ENCODE data around the gene SMNDC1.
"Not testable (repeated sequence)": the region's sequence is repeated elsewhere in the genome, so short reads cannot be mapped to it uniquely, and the experiment has no call there.

Gene SMNDC1

DNA sequence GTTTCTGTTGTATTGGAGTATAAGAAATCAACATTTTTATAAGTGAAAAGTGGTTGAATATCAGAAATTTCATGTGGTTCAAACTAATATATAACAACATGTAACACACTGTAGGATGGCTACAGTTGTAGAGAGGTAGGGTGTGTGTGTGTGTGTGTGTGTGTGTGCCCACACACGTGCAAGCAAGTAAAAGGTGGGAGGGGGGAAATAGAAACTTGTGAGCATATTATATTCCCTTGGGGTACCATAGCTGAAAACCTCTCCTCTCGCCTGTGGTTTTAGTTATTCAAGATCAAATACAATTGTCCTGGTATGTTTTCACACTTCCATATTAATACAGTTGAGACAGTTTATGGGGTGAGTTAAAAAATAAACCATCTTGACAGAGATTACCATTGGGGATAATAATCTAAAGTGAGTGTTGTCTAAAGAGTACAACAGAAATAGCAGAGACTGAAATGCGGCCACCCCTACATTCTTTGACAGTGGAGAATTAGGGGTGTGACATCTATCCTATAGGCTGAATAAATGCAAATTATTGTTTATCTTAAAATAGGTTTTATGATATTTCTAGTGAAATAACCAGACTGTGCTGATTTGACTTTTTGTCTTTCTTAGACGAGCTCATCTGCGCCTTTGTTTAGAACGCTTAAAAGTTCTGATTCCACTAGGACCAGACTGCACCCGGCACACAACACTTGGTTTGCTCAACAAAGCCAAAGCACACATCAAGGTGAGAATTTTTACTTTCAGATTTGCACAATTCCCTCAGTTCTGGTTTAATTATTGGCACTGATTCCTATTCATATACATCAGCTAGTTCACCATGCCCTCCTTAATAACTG lies 25.9 kb downstream of the SMNDC1 start:
- no peak for DNase-seq

DNA sequence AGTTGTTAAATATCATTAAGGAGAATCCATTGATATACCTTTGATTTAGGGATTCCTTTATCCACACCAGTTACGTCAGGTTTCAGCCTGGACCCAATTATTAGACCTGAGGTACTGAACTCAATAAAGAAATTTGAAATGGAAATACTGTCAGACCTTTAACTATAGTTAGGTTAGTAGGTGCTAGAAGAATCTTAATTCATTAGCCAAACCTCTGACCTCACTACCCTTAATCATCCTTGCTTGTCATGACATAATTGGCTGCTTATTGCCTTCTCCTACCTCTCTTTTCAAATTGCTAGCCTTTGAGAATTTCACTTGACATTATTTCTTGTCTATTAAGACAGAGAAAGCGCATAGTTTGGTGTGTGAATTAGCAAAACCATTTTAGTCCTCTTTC lies 27.1 kb downstream of the SMNDC1 start:
- DNase-seq: no peak

DNA sequence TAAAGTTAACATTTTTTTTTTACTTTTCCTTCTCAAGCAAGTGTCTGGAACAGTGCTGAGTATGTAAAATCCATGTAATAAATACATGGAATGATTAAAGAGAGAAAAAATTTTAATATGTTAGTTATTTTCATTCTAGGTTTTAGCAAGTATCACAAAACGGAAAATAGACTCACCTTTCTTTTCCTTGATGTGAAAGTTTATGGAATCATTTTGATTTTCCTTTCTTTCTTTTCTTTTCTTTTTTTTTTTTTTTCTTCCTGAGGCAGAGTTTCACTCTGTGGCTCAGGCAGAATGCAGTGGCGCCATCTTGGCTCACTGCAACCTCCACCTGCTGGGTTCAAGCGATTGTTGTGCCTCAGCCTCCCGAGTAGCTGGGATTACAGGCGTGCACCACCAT lies 28.1 kb downstream of the SMNDC1 start:
- DNase-seq: no peak

DNA sequence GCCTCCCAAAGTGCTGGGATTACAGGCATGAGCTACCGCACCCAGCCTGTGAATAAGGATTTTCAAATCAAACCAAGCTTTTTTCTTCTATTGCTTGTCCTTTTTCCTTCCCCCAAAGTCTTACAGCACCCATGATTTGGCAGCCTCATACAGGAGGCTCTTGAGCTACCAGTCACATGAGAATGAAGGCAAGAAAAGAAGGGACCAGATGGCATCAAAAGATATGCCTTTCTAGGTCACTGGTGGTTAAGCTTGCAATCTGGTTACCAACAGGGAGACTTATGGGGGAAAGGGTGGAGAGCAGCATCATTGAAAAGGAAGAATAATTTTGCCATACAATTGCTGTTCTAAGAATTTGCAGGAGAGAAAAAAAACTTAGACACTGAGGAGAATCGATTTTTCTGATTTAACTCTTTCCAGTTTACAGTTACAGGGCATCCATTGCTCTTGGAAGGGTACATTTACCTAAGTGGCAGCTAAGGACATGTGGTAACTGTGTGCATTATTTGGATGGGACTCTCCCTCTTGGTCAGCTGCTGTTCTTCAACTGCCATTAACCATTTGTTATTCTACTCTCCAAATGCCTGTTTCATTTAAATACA lies 29.5 kb downstream of the SMNDC1 start:
- no peak for DNase-seq

DNA sequence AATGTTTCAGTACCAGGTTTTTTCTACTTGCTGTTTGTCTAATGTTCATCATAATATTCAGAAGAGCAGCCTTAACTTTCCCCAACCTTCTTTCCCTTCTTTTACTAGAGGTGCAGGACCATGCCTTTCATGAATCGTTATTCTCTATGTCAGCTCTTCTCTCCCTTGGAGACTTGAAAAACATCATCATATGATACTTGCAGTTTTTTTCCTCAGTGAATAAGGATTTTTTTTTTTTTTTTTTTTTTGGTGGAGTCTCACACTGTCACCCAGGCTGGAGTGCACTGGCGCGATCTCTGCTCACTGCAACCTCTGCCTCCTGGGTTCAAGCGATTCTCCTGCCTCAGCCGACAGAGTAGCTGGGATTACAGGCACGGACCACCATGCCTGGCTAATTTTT lies 30.1 kb downstream of the SMNDC1 start:
- DNase-seq: no peak

DNA sequence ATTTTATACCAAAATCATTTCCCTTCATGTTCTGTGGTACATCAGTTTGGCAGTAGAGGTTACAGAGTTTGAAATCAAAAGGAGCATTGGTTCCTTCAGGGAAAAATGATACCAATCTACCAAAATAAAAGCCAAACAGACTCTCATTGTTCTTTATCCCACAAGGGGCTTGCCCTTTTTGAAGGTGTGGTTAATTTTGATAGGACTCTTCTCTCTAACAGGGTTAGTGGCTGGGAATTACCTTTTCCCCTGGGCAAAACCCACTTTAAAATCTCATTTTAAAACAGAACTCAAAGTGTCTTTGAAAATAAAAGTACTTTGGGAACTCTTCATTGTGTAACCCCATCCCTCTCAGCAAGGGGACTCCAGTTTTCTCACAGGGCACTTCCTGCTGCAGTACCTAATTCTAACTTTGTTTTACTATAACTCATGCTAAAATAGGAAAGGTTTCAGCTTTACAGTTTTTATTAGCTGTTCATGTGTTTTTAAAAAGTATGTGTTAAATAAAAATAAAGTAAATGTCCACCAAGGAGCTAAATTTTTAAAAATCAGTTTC lies 30.6 kb downstream of the SMNDC1 start:
- DNase-seq: no peak

DNA sequence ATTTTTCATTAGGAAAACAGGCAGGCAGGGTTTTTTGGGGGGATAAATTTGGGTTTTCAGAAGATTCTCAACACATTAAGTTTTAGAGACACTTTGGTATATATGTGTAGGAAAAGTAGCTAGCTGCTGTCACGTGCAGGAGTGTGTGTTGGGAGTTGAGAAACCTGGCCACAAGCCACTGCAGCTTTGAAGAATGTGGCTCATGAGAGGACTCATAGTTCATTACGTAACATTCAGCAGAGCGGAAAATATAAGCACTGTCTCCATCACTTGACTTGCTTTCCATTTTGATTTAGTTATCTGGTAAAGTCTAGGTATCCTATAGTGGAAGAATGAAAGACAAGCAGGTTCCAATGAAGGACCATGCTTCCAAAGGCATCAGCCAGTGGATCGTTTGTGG lies 31.2 kb downstream of the SMNDC1 start:
- no peak for DNase-seq

DNA sequence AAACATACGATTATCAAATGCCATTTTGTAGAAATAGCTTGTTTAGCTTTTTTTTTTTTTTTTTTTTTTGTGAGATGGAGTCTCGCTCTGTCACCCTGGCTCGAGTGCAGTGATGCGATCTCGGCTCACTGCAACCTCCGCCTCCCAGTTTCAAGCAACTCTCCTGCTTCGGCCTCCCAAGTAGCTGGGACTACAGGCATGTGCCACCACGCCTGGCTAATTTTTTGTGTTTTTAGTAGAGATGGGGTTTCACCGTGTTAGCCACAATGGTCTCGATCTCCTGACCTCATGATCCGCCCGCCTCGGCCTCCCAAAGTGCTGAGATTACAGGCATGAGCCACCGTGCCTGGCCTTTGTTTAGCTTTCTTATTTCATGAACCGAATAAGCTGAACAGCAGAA lies 31.7 kb downstream of the SMNDC1 start:
- not testable (repeated sequence) for DNase-seq

DNA sequence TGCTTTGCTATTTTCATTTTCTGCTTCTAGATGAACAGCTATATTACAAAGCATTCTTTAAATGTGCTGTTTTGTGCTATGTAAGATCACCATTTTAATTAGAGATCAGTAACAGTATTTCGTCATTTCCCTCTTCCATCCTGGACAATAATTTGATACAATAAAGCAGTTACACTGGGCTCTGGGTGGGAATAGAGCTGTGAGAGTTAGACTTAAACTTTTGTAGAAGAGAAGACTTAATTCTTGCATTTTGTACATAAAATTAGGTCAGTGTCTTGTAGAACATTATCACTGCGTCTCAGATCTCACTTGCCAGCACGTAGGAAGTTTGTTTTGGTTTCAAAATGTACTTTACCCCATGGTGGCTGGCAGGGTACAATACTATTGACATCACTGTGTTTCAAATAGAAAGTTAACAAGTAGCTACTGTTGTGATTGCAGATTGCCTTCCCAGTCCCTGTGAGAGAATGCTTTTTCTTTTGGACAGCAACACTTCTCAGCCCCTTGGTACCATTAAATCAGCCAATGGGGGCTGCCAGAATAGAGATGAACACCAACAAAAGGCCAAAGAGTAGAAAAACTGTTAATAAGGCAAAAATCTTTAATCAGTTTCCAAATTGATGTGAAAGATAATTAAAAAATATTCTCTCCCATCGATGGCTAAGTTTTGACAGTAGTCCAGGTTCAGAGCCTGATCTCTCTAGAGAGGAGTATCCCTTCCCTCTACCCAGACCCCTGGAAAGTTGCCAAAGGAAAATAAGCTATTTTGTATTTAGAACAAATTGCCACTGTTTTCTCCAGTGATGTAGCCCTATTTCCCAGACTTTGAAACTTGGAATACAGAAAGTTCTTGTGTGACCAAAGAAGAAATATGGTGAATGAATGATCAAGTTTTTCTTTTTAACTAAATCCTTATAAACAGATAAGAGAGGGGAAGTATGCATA lies 35.1 kb downstream of the SMNDC1 start:
- no peak for DNase-seq

DNA sequence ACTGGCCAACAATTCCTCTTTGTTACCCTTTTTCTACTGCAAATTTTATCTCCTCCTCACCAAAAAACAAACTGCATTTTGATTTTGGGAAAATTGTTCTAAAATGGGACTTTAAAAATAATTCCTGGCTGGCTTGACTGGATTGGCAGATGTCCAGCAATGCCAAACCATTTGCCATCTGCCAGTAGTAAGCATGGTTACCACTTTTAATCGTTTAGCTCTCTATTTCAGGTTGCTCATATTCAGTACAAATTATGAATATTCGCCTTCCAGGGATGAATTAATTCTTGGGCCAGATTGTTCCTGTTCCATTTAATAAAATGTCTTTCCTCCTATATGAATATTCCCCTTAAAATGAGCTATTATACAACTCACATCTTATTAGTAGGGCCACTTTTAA lies 35.7 kb downstream of the SMNDC1 start:
- no peak for DNase-seq

DNA sequence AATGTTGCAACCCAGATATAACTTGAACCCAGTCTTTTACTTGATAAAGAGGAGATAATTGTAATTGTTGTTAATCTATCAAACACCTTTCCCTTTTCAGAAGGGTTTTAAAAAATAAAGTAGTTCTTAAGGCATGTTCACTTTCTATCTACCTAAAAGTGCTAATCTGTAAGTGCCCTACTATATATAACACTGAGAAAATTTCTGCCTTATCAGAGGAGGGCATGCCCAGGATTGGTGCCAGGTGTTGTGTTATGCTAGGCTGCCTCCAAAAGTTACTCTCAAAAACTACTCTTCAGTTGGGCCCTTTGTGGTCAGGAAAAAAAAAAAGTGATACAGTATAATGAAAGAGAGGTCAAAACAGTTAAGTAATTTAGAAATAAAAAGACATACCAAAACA lies 36.3 kb downstream of the SMNDC1 start:
- DNase-seq: no peak

DNA sequence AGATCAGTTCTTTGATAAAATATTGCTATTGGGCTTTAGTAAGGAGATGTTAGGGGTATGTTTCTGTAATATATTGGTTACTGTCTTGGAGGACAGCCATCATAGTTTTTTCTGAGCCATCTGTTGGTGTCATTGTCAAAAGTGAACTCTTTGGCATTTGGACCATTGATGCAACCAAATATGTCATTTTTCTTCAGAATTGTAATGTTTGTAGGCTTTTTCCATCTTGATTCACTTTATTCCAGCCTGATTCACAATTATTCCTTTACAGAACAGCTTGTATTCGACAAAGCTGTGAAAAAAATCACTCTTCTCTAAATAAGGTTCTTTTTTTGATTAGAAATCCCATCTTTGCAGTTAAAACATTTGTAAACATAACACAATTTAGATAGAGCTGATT lies 37.4 kb downstream of the SMNDC1 start:
- no peak for DNase-seq

DNA sequence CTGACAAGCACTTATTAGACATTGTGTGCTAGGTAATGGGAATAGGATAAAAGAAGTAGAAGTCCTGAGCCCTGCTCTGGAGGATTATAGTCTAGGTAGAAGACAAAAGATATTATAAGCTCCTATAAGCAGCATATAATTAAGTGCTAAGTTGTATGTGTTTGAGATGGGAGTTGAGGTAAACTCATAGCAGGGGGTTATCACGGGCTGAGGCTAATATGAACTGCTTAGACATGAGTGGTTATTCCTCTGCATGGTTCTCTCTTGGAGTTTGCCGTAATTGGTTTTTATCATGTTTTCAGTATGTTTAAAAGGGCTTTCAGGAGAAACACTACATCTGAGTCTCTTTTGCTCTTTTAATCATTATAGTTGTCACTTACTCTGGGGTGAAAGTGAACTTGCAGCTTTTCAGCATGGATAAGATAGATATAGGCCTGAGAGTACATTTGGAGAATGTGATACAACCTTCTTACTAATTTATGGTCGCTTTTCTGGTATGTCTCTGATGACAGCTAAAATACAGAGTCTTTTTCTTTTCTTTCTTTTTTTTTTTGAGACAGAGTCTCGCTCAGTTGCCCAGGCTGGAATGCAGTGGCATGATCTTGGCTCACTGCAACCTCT lies 39.0 kb downstream of the SMNDC1 start:
- DNase-seq: no peak

DNA sequence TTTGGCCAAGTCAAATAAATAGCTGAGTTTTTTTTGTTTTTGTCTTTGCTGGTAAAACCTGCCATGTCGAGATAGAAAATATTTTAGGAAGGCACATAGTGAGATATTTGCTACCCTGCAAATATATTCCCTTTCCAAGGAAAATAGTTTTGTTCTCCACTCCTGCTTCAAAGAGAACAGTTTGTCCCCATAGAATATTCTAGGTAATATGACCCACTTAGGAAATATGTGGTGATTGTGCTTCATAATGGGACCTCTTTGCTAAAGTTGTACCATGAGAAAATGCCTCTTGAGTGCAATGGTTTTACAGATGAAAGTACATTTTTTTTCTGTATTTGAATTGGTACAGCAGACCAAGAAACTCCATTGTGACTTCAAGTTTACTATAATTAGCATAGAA lies 41.6 kb downstream of the SMNDC1 start:
- DNase-seq: no peak

DNA sequence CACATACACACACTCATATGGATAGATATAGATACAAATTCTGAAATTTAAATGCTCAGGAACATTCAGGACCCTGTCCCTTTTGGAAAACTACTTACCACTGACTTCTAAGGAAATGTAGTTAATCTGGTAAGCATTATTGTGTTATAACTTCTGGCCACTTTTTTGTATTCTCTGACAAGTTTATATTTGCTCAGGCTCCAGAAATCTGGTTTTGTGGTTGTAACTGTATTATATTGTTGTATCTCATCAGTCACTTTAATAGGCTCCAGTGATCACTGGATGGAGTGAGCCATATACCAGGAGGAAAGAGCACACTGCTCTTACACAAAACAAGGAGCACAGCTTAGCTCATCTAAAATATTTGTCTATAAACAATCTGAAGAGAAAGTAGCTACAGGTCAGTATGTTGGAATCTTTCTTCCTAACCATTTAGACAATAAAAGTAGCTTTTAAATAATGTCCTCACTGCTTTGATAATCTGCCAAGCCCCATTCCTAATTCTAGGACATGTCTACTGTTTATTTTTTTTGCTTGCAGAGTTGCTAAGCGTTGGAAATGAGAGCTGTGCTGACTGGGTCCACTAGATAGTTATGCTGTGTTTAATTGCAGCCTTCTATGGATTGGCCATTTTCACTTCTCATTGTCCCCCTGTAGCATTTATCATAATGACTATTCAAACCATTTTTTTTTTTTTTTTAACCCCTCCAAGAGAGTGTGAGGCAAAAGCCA lies 43.8 kb downstream of the SMNDC1 start:
- no peak for DNase-seq

DNA sequence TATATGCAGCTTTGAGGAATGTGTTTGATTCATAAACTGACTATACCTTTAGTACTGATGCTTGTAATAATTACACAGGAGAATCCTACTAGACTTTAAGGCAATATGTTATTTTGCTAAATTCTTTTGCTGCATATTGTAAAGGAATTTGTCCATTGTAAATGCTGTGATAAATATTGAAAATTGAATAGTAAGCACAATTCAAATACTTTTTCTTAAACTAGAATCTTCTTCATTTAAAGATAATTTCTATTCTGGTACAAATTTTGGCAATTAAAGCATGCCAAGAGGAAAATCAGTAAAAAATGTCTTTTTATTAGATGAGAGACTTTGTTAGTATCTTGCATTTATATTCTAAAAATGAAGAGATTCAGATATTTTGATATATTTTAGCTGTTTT lies 45.4 kb downstream of the SMNDC1 start:
- DNase-seq: no peak

DNA sequence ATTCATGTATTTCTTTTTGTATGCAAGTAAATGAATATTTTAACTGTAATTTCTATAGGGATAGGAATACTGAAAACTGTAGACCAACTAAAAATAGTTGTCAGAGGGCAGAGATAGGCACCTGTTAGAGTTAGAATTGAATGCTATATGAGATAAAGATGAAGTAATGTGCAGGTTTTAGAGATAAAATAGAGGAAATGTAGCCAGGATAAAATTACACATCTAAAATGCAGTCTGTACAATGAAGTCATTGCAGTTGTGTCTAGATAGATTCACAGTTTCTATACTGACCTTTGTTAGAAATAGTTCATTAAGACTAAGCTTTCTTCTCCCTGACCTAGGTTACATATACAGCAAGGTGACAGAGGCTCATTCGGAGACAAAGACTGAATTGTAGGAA lies 46.2 kb downstream of the SMNDC1 start:
- DNase-seq: no peak

DNA sequence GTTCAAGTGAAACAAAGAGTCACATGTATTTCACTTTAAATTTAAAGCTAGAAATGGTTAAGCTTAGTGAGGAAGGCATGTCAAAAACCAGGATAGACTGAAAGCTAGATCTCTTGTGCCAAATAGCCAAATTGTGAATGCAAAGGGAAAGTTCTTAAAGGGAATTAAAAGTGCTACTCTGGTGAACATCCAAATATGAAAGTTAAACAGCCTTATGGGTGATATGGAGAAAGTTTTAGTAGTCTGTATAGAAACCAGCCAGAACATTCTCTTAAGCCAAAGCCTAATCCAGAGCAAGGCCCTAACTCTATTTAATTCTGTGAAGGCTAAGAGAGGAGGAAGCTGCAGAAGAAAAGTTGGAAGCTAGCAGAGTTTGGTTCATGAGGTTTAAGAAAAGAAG lies 50.3 kb downstream of the SMNDC1 start:
- DNase-seq: no peak

DNA sequence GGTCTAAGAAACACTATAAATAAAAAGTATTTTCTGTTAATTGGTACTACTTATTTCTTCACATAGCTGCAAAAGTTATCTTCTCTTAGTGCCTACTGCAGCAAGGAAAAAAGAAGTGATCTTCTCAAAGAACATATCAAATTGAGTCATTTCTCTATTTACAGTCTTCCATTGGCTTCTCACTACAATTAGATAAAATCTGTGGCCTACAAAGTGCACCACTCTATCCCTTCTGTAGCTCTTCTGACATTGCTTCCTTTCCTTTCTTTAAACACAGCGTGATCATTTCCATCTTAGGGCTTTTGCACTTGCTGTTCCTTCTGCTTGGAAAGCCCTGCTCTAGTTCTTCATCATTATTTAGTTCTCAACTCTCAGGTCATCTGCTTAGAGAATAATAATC lies 52.6 kb downstream of the SMNDC1 start:
- DNase-seq: no peak

DNA sequence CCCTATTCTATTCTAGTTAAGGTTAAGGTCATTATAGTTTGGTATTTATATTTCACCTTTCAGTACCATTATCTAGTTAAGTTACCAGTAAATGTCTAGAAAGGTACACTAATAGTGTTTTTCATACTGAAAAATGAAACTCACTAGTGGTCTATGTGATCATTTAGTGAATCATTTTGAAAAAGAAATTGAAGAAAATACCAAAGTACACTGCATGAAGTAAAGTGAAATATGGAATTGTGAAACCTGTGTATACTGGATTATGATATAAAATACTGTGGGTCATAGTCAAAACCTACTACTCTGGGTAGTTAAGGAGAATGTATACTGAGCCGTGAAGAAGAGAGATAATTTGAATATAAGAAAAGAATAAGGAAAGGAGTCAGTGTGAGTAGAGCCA lies 53.3 kb downstream of the SMNDC1 start:
- not testable (repeated sequence) for DNase-seq

DNA sequence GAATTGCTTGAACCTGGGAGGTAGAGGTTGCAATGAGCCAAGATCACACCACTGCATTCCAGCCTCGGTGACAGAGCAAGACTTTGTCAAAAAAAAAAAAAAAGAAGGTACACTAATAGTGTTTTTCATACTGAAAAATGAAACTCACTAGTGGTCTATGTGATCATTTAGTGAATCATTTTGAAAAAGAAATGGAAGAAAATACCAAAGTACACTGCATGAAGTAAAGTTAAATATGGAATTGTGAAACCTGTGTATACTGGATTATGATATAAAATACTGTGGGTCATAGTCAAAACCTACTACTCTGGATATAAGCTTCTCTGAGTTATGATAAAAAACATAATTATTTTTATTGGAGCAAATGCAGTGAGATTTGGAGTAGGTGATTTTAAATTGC lies 55.2 kb downstream of the SMNDC1 start:
- not testable (repeated sequence) for DNase-seq

DNA sequence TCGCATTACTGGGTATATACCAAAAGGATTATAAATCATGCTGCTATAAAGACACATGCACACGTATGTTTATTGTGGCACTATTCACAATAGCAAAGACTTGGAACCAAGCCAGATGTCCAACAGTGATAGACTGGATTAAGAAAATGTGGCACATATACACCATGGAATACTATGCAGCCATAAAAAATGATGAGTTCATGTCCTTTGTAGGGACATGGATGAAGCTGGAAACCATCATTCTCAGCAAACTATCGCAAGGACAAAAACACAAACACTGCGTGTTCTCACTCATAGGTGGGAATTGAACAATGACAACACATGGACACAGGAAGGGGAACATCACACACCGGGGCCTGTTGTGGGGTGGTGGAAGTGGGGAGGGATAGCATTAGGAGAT lies 56.9 kb downstream of the SMNDC1 start:
- DNase-seq: not testable (repeated sequence)

Measured in NCI-H345 (cell line).